ENCODE data around the gene POTEI. TPM values are rescaled to one million over a fixed set of nuclear protein-coding genes. Genes with fewer than 3 reads are reported as not detected.

The POTEI gene
- total and polyA plus RNA-seq, 5 donors: 0.16 to 4.5 (median 2.9) TPM

Other genes with a start within 250 kb of the POTEI start
- gene IMP4, start 166.4 kb downstream of the POTEI start, total RNA-seq: 10 to 100 TPM; 48.0 to 59.9 (median 55.8) TPM
- 50.4 TPM for gene IMP4, start 166.4 kb downstream of the POTEI start, polyA plus RNA-seq
- gene PTPN18, start 153.3 kb downstream of the POTEI start, total RNA-seq: 10 to 100 TPM; 22.9 to 26.0 (median 24.8) TPM
- gene PTPN18, start 153.3 kb downstream of the POTEI start, polyA plus RNA-seq: 16.4 TPM
- not detected for gene CFC1B, start 11.9 kb upstream of the POTEI start, total RNA-seq
- not detected for gene CFC1B, start 11.9 kb upstream of the POTEI start, polyA plus RNA-seq
- gene CFC1, start 90.2 kb upstream of the POTEI start, total RNA-seq: 1 to 10 TPM in 2 of 4 donors, under 1 TPM in 2; 0.44 to 2.8 (median 0.87) TPM
- gene CFC1, start 90.2 kb upstream of the POTEI start, polyA plus RNA-seq: 0.25 TPM
- gene POTEJ, start 102.1 kb upstream of the POTEI start, total RNA-seq: 1 to 10 TPM in 3 of 4 donors, under 1 TPM in 1; 0.25 to 2.4 (median 1.9) TPM
- 0.02 TPM for gene POTEJ, start 102.1 kb upstream of the POTEI start, polyA plus RNA-seq
- gene GPR148, start 219.7 kb upstream of the POTEI start, total RNA-seq: not detected
- not detected for gene GPR148, start 219.7 kb upstream of the POTEI start, polyA plus RNA-seq
- gene AMER3, start 246.2 kb upstream of the POTEI start, total RNA-seq: not detected
- gene AMER3, start 246.2 kb upstream of the POTEI start, polyA plus RNA-seq: 0.02 TPM